CD4-positive, alpha-beta T cell treated with Interleukin-4 for 4 hours (primary cell): ENCODE data around the gene SIRPG.
A peak's percentile ranks its signal among the peaks of the same experiment; 100 is the strongest.
"Not testable (repeated sequence)": the region's sequence is repeated elsewhere in the genome, so short reads cannot be mapped to it uniquely, and the experiment has no call there.

Source experiments
- DNase-seq: peaks from one replicate; pipeline ENCODE4 v3.0.0-alpha.2; 2020

SIRPG gene

DNA sequence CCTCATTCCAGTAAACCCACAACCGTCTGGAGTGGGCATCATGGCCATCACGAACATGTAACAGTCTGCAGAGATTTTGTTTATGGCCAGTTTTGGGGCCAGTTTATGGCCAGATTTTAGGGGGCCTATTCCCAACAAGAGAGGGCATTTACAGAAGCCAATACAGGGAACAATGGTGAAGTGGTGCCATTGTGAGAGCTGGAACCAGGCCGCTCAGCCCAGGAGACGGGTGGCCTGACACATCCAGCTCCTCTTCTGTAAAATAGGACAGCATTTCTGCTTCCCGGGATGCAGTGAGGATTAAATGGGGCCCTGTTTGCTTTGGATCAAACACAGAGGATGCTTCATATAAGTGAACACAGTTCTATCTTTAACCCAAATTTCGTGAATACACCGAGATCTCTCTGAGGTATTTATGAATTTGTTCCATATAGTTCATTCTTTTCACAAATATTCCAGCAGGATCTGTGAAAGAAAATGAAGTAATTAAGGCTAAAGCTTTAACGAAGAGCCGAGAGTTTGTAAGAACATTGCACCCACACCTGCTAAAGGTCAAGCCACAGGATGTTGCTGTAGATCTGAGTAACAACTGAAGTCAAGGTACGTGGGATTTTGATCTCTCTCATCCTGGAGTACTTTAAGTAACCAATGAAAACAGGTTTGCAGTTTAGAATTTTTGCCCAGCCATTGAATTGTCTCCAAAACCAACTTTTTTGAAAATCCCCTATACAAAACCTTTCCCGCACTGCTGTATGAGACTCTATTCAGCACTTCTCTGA, 14.5 kb upstream of the SIRPG start:
- DNase-seq, result peak; percentile 52

DNA sequence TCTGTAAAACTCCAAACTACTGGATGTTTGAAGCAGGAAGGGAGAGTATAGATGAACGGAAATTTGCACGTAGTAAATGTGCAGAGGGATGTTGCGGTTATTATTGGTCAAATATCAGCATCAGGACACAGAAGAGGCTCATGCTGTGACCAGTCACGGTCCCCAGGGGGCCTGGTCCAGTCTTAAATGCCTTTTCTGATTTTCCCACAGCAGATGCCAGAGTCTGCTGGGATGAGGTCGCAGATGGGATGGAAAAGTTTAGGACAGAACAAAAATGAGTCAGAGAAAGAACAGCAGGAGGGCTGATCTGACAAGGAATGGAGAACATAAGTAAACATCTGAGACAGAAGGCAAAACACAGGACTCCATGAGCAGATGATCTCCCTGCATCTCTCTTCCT, 11.7 kb upstream of the SIRPG start:
- no peak for DNase-seq

DNA sequence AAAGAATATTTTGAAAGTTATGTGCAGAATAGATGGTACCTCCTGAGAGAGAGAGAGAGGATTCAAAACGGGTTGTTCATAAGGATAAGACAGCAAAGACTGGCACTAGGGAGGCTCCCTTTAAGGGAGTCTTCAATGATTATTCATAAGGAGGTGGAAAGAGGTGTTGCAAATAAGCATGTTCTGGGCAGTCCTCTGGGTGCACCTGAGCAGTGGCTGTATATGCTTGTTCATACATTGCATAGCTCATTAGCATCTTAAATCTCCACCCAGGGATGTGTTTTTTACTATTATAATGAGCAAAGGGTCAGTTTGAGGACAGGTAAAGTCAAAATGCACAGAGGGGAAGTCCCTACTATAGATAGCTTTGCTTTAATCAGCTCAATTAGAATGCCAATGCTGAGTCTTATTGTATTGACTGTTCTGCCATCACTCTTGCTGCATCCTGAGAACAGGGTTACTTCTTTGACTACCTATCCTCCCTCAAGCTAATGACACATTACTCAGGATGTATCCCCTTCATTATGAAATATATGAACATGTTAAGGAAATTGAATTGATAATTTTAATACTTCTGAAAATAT, 10.0 kb upstream of the SIRPG start:
- no peak for DNase-seq

DNA sequence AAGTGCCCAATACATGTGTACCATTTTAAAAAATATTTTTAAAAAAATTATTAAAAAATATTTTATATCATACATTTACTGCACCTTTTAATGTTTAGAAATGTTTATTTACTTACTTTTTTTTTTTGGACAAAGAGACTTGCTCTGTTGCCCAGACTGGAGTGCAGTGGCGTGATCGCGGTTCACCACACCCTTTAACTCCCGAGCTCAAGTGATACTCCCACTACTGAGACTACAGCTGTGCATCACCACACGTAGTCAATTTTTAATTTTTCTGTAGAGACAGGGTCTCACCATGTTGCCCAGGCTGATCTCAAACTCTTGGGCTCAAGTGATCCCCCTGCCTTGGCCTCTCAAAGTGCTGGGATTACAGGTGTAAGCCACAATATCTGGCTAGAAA, 9.2 kb upstream of the SIRPG start:
- DNase-seq, result no peak

DNA sequence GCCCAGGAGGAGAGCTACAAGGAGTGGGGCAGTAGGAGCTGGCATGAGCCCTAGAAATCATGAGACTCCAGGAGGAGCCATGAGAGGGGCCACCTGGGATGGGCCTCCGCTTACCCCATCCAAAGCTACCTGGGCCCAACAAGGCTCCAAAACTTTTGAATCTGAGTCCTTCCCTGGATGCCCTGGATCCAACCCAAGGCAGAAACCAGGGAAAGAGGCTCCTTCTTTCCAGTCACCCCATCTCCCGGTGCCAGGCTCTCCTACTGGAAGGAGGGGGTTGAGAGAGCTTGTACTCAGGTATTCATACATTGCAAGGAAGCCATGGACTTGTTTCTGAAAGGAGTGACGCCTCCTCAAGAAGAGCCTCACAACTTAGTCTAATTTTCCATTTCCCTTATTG, 7.8 kb upstream of the SIRPG start:
- no peak for DNase-seq

DNA sequence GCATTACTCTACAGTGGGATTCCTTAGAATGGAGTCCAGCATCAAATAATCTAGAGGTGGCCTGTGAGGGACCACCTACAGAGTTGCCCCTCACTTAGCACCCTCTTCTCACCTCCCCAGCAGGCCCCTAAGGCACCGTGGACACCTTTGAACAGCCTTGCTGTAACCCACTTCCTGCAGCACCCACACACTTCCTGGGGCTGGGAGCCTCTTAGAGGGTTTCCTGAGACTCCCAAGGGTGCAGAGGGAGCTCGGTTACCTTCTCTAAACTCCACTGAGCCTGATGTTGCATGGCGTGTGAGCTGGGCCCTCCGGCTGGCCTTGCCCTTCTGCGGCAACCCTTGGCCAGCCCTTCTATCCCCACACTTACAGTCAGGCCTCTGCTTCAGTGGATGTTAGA, 7.3 kb upstream of the SIRPG start:
- peak; percentile 63 for DNase-seq

DNA sequence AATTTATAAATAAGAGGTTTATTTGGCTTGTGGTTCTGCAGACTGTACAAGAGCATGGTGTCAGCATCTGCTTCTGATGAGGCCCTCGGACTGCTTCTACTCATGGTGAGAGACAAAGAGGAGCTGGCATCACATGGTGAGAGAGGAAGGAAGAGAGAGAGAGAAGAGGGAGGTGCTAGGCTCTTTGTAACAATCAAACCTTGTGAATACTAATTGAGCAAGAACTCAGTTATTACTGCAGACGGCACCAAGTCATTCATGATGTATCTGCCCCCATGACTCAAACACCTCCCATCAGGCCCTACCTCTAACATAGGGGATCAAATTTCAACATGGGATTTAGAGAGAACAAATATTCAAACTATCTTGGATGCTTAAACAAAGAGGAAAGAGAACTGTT, 6.3 kb upstream of the SIRPG start:
- peak; percentile 44 for DNase-seq

DNA sequence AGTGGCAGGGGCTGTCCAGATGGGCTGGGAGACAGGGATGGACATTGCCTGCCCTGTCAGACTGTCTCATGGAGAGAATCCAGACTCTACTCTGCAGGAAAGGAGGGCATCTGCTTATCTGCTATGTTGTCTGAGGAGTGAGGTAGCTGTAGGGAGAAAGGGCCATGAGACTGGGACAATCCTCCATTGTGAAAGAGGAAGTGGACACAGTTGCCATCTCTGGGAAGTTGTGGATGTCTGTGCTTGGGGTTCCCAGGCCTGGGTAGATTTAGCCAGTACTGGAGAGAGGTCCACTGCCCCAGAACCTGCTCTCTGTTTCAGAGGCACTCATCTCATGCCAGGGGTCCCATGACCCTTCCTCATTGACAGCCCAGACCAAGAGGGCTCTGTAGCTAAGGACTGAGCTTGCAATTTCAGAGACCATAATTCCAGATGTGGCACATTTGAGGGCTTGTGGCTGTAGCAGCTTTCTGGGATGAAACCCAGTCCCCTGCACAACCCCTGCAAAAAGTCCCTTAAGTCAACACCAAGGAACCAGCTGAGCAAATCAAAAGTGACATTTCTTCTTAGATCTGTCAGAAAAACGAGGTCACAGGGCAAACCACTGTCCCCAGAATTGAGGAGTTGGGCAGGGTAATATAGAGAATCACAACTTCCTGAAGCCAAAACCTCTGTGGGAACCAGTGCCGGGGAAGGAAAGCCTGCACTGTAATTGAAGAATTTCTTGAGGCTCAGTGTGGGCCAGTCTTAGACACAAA, 4.1 kb upstream of the SIRPG start:
- DNase-seq, result peak; percentile 31

DNA sequence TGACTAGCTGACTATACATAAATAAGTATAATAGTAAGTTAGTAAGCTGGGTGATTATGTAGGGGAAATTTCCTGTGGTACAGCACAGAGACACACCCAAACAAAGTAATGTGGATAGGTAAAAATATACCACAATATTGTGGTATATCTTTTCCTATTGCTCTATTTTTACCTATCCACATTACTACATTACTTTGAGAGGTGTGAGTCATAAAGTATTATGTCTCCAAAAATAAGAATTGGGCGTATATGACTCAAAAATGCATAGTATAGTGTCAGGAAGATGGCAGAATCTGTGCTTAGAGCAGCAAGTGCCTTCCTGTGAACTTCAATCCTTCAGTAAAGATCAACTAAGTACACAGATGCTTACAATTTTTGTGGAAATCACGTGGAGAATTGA, 2.7 kb upstream of the SIRPG start:
- DNase-seq, result peak; percentile 82

DNA sequence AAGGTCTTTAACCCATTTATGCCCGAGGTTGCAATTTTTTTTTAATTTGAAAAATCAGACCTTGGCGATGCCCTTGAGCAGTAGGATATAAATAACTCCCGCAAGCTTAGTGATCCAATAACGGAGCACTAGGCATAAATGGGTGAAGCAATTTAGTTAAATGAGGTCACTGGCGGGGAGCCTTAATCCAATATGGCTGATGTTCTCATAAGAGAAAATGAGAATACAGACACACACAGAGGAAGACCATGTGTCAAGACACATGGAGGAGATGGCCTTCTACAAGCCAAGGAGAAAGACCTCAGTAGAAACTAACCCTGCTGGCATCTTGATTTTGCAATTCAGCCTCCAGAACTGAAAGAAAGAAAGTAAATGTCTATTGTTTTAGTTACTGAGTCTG, 735 bp downstream of the SIRPG start:
- no peak for DNase-seq

DNA sequence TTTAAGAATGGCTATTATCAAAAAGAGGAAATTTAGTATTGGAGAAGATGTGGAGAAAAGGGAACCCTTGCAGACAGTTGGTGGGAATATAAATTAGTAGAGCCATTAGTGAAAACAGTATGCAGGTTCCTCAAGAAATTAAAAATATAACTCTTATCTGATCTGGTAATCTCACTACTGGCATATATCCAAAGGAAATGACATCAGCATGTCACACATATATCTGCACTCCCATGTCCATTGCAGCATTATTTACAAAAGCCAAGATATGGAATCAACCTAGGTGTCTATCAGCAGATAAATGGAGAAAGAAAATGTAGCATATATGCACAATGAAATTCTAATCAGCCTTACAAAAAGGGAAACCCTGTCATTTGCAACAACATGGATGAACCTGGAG, 2.6 kb downstream of the SIRPG start:
- DNase-seq, result peak; percentile 56

DNA sequence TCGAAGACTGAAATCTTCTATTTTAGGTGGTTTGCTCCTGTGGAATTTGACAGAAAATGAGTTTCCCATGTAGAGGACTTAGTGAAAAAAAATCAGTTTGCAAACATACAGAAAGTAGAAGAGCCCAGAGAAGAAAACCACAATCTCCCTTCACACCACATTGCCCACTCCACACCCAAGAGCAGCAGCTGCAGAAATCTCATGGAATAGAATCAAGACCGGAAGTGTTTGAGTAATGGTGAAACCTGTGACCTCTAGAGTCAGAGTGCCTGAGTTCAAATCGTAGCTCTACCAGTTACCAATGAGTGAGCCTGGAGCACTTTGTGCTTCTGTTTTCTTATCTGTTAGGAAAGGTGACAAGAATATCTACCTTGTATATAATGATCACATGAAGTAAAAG, 4.6 kb downstream of the SIRPG start:
- no peak for DNase-seq

DNA sequence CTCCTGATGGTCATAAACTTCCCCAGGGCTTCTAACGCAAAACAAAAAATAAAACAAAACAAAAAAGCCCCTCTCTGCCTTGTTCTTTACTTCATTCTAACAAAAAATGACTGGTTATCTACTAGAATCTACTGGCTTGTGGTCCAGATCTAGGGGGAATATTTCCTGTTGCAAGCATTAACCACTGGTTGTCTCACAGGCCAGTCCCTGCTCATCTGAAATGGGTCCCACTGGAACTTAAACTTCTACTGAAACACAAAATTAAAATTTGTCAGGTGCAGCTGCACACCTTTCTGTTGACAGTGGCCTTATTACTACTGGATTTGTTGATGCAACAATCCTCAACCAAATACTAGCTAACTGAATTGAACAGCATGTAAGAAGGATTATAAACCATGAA, 5.5 kb downstream of the SIRPG start:
- no peak for DNase-seq

DNA sequence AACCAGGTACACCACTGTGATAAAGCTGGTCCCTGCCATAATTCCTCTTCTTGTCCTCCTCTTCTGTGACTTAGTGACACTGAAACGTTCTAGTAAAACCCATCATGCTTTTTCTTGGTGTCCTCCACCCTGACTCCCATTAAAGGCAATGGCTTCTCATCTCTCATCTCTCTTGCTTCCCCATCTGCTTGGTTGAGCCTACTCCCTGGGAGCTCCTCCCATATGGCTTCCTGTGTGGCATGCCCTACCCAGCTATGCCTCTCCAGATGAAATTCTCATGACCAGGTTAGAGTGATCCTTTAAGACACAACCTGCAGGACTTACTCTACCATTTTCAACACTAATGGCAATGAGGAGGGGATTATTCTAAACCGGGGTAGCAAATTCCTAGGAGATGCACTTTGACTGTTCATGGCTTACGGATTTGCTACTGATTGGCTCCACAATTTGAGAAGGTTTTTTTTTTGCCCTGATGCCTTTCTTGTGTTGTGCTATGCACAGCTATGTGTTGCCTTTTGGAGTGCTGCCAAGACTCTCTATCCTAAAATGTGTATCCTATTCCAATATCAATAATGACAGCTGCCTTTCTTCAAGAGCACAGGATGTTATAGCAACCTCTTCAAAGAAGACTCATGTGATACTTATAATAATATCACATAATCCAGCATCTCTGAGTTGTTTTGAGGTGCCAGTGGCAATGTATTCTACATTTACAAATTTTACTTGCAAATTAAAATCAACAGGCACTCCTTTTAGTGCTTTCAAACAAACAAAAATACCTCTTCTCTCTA, 6.1 kb downstream of the SIRPG start:
- no peak for DNase-seq

DNA sequence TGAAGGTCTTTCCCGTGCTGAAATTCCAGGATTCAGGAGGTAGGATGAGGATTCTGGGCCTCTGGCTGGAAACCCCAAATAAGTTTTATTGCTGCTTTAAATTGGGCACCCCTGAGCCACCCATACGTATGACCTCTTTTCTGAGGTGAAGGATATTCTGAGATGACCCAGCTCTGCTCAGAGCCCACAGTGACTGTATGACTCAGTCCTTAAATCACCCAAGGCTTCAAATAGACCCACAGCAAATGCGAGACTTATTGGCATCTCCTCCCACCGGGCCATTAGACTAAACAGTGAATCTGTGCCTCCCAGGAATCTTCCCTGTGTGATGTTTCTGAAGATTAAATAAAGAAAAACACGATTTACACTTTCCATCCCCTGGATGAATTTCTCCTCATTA, 9.5 kb downstream of the SIRPG start:
- no peak for DNase-seq

DNA sequence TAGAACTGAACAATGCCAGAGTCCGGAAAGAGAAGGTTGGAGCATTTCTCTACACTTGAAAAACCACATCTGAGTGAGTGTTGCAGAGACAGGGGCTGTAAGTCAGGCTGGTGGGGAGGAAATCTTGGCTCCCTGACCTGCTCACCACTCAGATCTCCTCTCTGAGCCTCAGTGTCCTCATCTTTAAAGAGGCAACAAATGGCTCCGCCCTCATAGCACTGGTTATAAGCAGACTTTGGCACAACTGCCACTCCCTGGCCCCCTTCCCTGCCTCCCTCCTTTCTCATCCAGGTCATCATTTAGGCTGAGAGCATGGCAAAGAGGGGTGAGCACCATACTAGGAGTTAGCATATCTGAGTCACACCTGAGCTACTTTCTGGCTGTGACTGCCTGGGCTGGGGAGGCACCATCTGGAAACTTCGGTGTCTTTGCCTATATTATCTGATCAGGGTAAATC, 10.6 kb downstream of the SIRPG start:
- DNase-seq, result no peak

DNA sequence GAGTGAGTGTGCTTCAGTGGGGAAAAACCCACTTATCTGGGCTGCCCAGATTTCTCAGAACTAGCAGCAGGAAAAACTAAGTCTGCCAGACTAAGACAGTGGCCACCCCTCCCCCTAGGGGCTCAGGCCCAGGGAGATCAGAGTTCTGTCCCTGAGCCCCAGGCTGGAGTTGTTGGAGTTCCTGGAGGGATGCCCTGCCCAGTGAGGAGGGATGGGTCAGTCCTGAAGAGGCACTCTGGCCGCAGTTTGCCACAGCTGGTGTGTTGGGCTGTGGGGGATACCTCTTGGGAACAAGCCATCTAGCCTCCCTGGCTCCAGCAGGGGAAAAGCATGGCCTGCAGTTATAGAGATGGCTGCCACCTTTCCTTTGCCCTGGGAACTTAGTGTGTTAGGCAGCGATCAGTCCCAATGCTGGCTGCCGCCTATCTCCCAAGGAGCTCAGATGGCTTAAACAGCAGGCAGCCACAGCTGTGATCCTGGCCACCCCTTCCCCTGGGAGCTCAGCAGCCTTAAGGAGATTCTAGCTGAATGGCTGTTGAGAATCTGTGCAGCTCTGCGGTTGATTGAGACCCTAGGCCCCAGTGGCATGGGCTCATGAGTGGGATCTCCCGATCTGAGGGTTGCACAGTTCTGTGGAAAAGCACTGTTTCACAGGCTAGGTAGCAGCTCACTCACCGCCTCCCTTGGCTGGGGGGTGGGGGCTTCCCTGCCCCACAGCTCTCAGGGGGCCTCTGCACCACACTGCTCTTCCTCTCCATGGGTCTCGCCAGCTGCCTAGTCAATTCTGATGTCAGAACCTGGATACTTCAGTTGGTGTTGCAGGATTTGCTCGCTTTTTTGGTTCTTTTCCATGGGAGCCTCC, 13.2 kb downstream of the SIRPG start:
- no peak for DNase-seq

DNA sequence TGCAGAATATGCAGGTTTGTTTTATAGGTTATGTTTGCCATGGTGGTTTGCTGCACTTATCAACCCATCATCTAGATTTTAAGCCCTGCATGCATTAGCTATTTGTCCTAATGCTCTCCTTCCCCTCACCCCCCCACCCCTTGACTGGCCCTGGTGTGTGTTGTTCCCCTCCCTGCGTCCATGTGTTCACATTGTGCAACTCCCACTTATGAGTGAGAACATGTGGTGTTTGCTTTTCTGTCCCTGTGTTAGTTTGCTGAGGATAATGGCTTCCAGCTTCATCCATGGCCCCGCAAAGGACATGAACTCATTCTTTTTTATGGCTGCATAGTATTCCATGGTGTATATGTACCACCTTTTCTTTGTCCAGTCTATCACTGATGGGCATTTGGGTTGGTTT, 18.9 kb downstream of the SIRPG start:
- DNase-seq, result not testable (repeated sequence)

DNA sequence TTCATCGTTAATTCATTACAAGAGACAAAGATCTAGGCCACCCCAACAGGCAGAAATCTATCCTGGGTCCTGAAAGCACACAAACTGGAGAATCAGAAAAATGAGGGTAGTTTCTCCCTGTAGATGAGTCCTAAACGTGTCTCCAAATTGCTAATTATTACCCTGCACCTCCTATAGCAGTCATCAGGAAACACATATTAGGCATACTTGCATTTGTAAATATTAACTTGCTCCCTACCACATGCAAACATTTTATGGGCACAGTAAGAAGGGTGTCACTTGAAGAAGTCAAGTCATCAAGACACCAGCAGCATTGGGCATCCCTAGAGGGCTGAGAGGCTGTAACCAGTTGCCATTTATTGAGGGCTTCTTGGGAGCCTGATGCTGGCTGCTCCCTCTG, 19.8 kb downstream of the SIRPG start:
- DNase-seq, result no peak

DNA sequence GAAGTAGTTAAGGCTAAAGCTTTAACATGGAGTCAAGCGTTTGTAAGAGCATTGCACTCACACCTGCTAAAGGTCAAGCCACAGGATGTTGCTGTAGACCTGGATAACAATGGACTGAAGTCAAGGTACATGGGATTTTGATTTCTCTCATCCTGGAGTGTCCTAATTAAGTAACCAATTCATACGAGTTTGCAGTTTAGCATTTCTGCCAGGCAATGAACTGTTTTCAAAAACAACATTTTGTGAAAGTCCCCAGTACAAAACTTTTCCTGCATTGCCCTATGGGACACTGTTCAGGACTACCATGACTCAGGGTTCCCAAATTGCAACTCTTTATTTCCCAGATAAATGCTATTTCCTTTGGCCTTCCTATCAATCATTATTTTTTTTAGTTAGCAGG, 20.4 kb downstream of the SIRPG start:
- DNase-seq, result no peak

DNA sequence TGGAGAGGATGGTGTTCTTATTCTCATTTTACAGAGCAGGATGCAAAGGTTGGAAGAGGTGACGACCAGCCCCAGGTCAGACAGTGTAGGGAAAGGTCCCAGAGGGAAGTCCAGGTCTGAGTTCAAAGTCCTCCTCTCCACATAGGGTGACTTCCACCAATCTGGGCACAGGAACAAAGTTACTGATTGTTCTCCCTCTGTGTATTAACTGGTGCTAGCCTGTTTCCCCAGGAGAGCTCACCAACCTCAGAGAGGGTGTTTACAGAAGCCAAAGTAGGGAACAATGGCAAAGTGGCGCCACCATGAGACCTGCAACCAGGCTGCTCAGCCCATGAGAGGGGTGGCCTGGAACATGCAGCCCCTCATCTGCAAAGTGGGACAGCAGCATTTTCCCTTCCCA, 21.0 kb downstream of the SIRPG start:
- no peak for DNase-seq

DNA sequence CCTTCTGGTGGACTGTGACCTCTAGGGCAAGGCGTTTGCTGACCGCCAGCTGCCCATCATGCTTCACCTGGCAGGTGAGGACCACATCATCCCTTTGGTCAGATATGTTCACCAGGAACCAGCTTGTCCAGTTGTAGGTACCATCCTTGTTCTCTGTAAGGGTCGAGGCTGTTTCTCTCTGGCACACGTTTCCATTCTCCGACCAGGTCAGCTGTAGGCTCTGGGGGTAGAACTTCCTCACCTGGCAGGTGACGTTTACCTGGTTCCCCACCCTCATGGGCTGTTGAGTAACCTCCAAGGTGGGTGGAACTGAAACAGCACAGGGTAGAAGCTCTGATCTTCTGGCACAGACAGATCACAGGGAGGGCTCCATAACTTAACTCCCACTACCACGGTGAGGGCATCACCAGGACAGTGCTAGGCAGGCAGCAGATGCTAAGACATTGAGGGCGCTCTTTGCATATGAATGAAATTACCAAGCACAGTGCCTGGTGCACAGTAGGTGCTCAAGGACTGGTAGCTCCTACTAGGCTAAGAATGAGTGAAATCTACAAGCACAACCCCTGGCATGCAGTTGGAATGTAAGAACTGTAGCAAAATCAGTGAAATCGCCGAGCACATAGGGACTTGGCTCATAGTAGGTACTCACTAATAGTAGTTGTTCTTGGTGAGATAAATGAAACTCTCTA, 22.1 kb downstream of the SIRPG start:
- DNase-seq, result no peak
